ENCODE data around the gene MUSK.

GRCh38 chr9:110832926-110833325 is 164.3 kb downstream of the MUSK start:
- TF ChIP-seq CTCF (IDR thresholded peaks at IDR 0.05; ENCODE audit: borderline replicate concordance, extremely low read depth, low read length, poor library complexity, severe bottlenecking) (no peak), EZH2 (IDR thresholded peaks at IDR 0.05; ENCODE audit: borderline replicate concordance, low read depth, low read length, severe bottlenecking) (no peak)
